GM21529 (cell line): ENCODE data around the gene TOR2A.

Experiments
- ATAC-seq: cut with Tn5 transposase; IDR thresholded peaks from one replicate; pipeline ENCODE4 v1.9.1; 2021; ENCODE audit not compliant: unreplicated experiment

Gene TOR2A

DNA sequence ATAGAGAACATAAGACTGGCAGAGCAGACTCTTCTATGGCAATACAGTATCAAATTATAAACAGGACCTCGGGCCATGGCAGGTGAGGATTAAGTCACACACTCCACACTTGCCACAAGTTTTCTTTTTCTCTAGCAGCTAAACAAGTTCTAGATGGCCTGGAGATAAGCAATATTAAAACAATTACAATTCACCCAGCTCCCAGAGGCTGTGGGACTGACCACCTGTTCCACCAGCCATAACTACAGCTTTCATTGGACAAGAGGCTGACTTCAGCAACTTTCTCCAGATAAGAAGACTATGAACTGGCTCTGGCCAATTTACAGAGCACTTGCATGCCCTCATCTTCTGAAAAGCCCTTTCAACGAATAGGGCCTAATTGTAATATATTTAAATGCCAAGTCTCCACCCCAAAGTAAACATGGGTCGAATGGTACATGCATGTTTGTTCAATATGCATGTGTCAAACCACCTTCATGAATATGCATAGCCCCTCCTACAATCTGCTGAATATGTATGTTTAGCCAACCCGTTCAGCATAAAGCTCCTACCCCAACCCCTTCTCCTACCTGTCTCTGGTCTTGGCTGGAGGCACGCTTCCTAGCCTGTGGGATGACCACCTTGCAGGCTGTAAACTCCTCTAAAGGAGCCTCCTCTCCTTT is 34.4 kb downstream of the TOR2A start:
- ATAC-seq = no peak

DNA sequence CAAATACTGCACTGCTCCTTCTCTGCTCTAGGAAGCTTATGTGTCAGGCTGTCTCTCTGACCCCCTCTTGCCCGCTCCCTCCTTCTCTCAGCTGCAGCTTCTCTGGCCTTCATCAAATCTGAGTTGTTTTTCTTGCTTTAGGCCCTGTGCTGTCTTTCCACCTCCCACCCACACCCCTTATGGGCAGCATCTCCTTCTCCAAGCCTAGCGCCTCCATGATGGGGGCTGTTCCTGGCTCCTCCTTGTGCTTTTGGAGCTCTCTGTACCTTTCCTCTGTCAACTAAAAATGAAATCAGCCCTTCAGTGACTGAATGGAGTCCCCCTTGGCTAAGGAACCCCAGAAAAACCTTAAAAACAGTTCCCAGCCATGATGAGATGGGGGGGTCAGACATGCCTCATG is 35.0 kb downstream of the TOR2A start:
- ATAC-seq = no peak

DNA sequence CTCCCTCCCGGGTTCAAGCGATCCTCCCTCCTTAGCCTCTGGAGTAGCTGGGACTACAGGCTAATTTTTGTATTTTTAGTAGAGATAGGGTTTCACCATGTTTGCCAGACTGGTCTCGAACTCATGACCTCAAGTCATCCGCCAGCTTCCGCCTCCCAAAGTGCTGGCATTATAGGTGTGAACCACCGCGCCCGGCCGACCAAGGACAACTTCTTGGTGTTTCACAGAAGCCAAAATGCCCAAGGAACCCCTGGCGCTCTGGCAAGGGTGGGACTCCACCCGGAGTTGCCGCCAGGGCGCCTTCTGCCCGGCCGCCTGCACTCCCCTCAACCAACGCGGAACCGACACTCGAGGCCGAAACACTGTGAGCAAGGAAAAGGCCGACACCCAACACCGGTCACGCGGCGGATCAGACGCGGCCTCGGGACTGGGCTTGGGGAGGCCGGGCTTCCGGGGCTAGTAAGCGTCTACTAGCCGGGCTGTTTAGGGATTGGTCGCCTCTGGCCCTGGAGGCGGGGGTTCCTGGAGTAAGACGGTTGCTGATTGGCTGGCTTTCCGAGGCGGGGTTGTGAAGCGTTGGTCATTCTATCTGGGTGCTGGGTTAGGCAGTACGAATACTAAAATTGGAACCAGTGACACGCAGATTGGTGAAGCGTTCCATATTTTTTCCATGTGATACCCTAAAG is 36.0 kb downstream of the TOR2A start:
- peak; percentile 91 for ATAC-seq

DNA sequence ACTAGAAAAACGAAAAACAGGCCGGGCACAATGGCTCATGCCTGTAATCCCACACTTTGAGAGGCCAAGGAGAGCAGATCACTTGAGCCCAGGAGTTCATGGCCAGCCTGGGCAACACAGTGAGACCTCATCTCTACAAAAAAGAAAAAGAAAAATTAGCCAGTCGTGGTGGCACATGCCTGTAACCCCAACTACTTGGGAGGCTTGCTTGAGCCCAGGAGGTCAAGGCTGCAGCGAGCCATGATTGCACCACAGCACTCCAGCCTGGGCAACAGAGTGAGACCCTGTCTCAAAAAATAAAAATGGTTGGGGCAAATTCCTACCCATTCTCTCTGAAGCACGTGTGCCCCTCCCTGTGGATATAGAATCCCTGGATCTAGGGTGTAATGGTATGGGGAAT is 36.7 kb downstream of the TOR2A start:
- ATAC-seq = no peak

DNA sequence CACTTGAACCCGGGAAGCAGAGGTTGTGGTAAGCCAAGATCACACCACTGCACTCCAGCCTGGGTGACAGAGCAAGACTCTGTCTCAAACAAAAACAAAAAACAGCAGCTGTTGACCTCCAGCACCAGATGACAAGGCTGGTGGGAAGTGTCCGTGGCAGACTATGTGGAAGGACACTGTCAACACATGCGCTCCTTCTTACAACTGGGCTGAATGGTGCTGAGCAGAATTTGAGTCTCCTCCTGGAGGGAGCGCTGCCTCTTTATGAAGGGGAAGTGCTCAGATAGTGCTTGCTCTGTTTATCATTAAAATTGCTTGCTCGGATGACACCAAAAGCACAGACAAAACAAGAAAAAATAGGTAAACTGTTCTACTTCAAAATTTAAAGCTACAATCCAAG is 37.5 kb downstream of the TOR2A start:
- no peak for ATAC-seq

DNA sequence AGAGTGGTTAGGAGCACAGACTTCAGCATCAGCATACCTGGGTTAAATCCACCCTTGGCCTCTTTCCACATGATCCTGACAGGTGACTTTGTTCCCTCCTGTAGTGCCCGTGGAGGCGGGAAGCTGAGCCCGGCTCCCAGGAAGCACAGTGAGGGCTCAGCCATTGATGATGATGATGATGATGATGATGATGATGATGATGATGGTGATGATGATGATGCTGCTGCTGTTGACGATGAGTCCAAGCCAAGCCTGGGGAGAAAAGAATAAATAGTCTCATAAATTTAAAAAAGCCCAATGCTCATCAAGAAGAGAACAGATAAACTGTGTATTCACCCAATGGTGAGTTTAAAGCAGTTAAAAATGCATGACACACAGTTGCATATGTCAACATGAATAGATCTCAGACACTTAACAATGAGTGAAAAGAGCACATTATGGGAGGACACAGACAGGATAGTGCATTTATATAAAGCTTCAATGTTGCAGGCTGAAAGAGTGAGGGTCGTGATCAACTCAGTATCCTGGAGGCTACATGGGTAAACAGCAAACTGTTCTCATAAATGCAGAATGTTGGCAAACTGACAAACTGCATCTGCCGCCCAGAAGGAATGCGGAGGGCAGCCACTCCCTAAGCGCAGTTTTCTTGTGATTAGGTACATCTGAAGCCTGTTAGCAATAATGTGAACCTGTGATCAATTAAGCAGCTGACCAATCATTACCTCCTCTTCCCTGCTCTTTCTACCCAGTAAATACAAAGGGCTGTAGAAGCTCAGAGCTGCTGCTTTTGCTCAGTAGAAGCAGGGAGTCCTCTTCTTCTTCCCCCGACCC is 40.0 kb downstream of the TOR2A start:
- ATAC-seq = no peak

DNA sequence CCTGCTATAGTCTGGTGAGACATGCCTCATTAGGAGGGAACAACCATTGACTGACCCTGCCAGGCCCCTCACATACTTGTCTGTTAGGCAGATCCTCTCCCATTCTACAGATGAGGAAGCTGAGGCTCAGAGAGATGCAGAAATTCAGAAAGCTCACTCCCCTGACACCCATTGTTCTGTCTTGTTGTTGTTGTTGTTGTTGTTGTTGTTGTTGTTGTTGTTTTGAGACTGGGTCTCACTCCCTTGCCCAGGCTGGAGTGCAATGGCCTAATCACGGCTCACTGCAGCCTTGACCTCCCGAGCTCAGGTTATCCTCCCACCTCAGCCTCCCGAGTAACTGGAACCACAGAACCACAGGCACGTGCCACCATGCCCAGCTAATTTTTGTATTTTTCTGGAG is 41.4 kb downstream of the TOR2A start:
- ATAC-seq = no peak

DNA sequence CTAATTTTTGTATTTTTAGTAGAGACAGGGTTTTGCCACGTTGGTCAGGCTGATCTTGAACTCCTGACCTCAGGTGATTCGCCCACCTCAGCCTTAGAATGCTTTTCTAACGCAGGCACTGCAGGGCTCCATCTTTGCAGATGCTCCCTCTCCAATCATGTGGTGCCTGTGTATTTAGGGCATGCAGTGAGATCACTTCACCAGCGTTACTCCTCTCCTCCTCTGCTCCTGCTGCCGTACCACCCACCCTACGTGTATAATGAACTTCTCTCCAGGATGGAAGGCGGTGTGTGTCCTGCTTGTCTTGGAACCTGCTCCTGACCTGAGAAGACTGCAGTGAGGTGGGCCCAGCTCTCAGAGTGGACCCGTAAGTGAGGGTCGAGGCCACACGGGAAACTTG is 42.0 kb downstream of the TOR2A start:
- ATAC-seq = no peak

DNA sequence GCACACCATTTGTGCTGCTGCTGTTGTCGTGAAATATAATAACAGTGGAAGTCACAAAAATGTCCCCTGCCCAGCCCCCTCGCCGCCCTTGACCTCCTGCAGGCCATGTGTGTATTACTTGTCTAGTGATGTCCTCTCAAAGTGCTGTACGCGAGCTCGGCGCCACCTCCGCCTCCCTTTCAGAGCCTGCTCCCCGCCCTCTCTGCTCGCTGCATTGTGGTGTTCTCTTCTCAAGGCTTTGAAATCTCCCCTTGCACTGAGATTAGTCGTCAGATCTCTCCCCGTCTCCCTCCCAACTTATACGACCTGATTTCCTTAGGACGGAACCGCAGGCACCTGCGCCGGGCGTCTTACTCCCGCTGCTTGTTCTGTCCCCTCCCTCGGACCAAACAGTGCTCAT is 43.0 kb downstream of the TOR2A start:
- no peak for ATAC-seq

DNA sequence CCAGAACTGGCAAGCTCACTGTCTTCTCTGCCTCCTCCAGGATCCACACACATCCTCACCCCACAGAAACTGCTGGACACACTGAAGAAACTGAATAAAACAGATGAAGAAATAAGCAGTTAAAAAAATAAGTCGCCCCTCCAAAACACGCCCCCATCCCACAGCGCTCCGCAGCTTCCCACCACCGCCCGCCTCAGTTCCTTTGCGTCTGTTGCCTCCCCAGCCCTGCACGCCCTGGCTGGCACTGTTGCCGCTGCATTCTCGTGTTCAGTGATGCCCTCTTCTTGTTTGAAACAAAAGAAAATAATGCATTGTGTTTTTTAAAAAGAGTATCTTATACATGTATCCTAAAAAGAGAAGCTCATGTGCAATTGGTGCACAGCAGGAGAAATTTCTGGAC is 44.4 kb downstream of the TOR2A start:
- no peak for ATAC-seq

DNA sequence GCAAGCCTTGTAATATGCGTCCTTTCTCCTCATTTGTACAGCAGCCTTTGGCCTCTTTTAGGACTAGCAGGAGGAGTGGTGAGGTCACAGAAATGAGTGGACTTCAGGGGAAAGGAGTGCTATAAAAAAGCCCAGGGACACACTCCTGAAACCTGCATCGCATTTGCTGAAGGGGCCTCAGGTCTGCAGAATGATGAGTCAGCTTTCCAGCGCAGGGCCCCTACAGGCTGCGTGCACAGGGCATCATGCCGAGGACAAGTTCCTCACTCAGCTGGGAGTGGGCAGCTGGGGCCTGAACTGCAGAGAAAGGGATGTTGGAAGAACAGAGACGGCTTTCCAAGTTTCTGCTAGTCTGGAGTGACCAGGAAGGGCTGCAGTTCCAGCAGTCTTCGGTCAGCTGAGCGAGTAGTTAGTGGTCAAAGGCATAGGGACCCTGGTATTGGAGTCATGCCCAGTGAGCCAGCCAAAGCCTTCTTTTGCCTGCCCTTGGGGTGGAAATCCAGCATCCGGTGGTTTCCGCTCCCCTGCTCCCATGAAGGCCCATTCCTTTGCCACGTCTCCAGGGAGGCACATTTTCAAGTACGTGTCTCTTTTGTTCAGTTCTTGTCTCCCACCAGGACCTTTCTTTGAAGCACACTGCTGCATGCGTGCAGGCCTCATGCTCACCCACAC is 45.6 kb downstream of the TOR2A start:
- no peak for ATAC-seq

DNA sequence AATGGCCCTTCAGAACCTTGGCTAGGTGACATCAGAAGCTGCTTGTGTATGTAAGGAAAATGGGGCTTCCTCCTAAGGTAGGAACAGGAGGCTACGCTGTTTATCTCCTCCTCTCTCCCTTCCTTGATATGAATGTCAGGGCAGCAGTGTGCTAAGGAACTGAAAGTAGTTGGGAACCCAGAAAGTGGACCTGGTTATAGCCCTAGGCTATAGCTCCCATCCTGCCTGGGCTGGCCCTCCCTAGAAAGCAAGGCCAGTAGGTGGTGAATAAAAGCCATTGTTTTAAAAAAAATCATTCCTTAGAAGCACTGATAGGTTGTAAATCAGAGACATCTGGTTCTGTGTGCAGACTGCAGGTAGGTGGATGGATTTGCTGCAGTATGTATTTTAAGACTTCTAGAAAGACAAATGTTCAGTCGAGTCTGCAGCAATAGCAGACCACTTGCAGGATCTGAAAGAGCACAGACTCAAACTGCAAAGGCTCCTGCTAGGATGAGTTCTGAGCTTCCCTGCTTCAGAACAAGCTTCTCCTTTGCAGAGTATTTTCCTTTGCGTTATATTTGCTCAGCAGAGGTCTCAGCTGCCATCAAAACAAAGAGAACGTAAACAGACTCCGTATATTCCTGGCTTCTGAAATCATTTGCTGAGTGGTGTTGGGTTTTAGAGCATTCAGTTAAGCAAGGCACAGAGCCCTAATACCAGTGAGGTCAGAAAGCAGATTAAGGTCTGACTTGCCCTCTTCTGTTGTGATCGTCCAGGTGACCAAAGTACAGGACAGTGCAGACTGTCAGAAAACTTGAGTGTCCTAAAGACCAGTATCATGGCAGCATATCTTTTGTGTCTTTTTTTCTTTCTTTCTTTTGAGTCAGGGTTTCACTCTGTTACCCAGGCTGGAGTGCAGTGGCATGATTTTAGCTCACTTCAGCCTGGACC is 48.4 kb downstream of the TOR2A start:
- ATAC-seq = no peak

DNA sequence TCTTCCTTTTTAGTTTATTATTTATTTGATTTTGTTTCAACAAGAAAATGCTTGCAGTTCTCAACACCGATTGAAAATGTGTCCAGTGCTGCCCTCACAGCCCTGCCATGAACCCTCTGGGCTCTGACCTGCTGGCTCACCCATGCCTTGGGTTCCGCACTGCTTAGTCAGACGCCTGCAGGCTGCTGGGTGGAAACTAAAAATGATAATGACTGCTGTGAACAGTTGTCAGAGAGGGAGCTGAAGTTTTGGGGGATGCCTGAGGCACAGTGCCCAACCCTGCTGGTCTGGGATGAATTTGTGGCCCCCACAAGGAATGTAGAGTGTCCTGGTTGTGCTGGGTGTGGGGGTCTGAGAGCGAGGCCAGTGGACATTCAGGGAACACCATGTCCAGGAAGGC is 50.5 kb downstream of the TOR2A start:
- ATAC-seq = no peak

DNA sequence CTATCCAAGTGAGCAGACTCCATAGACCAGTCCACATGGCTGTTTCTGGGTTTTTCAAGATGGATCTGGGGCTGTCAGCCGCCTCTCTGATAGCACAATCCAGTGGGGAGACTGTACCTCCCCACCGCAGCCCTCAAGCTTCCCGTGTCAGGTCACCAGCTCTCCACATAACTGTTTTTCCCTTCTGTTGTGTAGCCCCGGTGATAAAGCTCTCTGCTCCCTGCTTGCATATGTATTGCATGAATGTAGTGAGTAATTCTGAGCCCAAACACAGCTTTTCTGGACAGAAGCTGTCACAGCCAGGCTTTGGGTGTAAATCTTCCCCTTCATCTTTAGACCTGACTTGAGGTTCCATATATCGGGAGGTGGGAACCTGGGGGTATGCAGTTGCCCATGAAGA is 51.4 kb downstream of the TOR2A start:
- ATAC-seq = no peak

DNA sequence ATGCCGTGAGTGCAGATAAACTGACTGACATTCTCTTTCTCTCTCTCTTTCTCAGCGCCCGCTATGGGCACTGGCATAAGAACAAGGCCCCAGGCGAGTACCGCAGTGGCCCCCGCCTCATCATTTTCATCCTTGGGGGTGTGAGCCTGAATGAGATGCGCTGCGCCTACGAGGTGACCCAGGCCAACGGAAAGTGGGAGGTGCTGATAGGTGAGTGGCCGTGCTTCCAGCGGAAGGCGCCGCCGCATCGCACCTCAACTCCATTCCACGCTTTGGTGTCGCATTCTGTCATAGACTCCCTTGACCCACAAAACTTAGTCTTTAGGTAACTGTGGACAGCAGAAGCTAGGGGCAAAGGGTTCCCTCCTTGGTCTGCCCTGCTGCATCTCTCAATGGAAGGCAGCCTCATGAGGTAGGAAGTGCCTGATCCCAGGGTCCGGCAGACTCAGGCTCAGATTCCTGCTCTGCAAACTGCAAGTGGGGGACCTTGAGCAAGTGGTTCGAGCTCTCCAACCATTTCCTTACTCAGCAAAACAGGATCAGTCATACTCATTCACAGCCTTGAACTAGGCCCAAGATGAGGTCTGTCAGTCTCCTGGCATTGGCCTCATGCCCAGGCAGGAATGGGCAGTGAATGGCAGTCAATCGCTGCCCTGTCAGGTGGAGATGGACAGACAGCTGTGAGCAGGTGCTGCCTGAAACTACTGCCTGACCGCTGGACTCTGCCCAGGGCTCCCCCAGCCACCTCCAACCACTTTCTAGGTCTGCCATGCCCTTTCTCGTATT is 52.5 kb downstream of the TOR2A start:
- no peak for ATAC-seq
